A549 (cell line): ENCODE results near the gene TMPRSS6.

ENCODE experiments used
- CHD4 ChIP-seq: fragments of 200-600 bp; sonication (generic); IDR thresholded peaks from 2 replicates; pipeline ENCODE4 v1.6.1; 2016; ENCODE audit warnings: antibody characterized with exemption, mild to moderate bottlenecking, borderline replicate concordance
- JUN ChIP-seq, 2 experiments: fragments of >200 bp; sonication (Bioruptor Twin); formaldehyde crosslinking; IDR thresholded peaks; 2 replicates in 1 of 2; 3 replicates in 1 of 2; pipeline ENCODE4 v1.6.1; 2016 to 2017
- TF ChIP-seq, protein P1 (sequence below): IDR thresholded peaks from 2 replicates; pipeline ENCODE4 v1.6.1; 2012; ENCODE audit warnings: low read depth, borderline replicate concordance
- TF ChIP-seq, protein P2 (sequence below): fragments of >200 bp; sonication (Bioruptor Twin); formaldehyde crosslinking; IDR thresholded peaks from 3 replicates; pipeline ENCODE4 v1.5.1; 2016
- TF ChIP-seq, protein P3 (sequence below): IDR thresholded peaks from 2 replicates; pipeline ENCODE4 v1.6.1; 2012

DNA sequence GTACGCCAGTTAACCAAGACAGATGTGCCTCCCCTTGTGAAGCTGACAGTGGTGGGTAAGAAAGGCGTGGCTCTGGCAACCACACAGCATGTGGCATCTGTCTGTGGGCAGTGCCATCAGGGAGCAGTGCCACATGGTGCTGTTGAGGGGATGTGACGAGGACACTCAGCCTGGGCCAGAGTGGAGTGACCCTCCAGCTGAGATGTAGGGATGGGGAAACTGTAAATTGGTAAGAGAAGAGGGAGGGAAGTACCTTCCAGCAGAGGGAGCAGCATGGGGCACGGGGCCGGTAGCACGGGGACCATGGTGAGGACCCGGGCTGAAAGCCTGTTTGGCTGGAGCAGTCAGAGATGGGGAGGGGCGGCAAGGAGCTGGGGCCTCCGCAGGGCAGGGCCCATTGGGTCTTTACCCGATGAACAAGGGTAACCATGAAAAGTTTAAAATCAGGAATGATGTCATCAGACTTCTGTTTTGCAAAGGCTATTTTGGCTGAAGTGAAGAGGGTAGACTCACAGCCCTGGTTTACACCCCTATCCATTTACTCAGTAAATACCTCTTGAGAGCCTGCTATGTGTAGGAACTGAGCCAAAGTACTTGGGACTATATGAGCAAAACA is 10.4 kb downstream of the TMPRSS6 start:
- TF ChIP-seq JUN (IDR thresholded peaks at IDR 0.05) (no peak), CHD4 (no peak)
- TF ChIP-seq, protein P1, sequence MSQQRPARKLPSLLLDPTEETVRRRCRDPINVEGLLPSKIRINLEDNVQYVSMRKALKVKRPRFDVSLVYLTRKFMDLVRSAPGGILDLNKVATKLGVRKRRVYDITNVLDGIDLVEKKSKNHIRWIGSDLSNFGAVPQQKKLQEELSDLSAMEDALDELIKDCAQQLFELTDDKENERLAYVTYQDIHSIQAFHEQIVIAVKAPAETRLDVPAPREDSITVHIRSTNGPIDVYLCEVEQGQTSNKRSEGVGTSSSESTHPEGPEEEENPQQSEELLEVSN = no peak
- TF ChIP-seq, protein P2, sequence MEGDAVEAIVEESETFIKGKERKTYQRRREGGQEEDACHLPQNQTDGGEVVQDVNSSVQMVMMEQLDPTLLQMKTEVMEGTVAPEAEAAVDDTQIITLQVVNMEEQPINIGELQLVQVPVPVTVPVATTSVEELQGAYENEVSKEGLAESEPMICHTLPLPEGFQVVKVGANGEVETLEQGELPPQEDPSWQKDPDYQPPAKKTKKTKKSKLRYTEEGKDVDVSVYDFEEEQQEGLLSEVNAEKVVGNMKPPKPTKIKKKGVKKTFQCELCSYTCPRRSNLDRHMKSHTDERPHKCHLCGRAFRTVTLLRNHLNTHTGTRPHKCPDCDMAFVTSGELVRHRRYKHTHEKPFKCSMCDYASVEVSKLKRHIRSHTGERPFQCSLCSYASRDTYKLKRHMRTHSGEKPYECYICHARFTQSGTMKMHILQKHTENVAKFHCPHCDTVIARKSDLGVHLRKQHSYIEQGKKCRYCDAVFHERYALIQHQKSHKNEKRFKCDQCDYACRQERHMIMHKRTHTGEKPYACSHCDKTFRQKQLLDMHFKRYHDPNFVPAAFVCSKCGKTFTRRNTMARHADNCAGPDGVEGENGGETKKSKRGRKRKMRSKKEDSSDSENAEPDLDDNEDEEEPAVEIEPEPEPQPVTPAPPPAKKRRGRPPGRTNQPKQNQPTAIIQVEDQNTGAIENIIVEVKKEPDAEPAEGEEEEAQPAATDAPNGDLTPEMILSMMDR = no peak
- TF ChIP-seq, protein P3, sequence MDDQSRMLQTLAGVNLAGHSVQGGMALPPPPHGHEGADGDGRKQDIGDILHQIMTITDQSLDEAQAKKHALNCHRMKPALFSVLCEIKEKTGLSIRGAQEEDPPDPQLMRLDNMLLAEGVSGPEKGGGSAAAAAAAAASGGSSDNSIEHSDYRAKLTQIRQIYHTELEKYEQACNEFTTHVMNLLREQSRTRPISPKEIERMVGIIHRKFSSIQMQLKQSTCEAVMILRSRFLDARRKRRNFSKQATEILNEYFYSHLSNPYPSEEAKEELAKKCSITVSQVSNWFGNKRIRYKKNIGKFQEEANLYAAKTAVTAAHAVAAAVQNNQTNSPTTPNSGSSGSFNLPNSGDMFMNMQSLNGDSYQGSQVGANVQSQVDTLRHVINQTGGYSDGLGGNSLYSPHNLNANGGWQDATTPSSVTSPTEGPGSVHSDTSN = no peak
